ENCODE results near the gene VSX2.

VSX2 gene

DNA sequence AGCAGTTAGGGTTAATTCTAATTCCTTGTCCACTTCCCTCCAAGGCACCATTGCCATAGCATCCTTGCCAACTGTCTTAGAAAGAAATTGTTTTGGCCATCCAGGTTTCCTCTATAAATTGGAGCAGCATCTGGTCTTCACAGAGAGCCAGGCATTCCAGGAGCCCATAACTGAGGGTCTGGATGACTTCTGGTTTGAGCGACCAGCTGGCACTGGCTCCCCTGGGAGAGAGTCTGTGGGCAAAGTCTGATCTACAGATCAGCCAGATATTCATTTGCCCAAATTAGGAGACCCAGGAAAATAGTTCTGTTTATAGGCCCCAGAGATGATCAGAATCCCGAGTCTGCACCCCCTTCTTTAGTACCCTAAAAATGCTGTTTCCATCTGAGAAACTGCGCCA, 16.0 kb downstream of the VSX2 start:
- Histone ChIP-seq H3K9ac (ENCODE audit: low read length) (no peak overlapping the region), H3K27ac (ENCODE audit: low read depth, low read length) (no peak overlapping the region), H3K36me3 (ENCODE audit: control insufficient read depth, insufficient read depth, low read length) (no peaks in the 10 kb centered on the region), H3K4me3 (ENCODE audit: low read length) (no peak overlapping the region), H3K27me3 (ENCODE audit: control insufficient read depth, insufficient read depth, low read length) (peaks cover 9% of the 10 kb centered on the region), H3K4me1 (ENCODE audit: control insufficient read depth, insufficient read depth, low read length) (no peaks in the 10 kb centered on the region)

DNA sequence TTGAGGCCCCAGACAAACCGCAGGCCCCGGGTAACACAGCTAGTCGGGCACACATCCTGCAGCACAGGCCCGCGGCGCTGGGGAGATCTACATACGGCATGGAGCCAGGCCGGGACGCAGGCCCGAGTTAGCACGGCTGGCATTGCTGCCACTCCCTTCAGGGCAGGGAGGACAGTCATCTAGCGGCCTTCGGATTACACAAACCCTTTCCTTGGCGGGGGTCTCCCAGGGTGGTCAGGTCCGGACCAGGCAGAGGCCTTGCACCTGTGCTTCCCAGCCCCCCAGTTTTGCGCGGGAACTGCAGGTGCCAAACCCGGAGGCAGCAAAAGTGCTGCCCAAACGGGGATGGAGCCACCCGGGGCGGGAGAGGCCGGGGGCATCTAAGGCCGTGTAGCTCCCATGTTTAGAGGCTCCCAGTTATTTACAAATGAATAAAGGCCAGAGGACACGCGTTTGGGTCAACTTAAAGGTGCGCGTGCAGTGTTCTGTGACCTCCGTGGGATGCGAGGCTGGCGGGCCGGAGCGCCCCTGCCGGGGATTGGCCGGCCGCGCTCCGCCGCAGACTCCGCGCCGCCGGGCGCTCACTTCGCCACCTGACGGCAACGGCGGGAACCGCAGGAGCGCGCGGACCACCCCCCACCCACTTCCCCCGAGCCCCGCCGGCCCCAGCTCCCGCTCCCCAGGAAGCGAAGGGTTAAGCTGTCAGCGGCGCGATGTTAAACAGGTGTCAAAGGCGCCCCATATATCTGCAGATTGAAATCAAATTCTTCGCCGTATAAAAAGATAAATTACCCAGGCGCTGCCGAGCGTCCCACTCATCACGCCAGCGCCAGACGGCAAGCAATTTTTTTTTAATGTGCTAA, 18.1 kb downstream of the VSX2 start:
- Histone ChIP-seq H3K36me3 (ENCODE audit: control insufficient read depth, insufficient read depth, low read length) (no peaks in the 10 kb centered on the region), H3K4me3 (ENCODE audit: low read length) (peak overlapping the region; percentile 65), H3K4me1 (ENCODE audit: control insufficient read depth, insufficient read depth, low read length) (no peaks in the 10 kb centered on the region), H3K27me3 (ENCODE audit: control insufficient read depth, insufficient read depth, low read length) (peaks cover 5% of the 10 kb centered on the region), H3K27ac (ENCODE audit: low read depth, low read length) (no peak overlapping the region), H3K9ac (ENCODE audit: low read length) (no peak overlapping the region)

DNA sequence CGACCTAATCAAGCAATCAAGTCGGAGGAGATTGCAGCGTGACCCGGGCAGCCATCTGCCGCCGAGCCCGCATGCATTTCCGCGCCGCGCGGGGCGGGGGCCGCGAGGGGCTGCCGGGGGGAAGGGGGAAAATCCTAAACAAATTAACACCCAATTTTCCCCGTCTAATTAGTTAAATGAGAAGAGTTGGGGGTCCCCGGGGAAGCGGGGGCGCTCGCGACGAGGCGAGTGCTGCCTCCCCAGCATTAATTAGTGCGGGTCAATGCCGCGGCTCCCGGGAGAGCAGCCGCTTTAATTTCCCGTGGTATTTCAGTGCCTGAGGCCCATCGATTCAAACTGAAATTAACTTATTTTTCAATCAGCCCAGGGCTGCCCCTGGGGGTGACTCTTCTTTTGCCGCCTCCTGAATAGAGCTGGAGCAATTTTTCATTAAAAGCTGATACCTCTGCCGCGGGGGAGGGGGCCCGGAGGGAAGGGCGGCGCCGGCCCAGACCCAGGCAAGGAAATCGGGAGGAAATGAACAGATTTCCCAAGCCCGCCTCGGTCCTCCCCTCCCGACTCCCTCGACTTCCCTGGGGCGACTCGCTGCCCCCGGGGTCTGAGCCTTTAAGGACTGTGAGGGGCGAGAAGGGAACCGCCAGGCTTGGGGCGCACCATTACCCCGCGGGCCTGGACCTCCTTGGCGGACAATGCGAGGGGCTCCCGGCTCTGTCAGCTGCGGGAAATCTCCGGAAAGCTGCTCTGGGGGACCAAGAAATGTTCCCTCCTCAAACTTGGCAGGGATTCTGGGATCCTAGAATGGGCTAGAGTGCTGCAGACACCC, 18.9 kb downstream of the VSX2 start:
- Histone ChIP-seq H3K4me3 (ENCODE audit: low read length) (peak overlapping the region; percentile 65), H3K27ac (ENCODE audit: low read depth, low read length) (no peak overlapping the region), H3K36me3 (ENCODE audit: control insufficient read depth, insufficient read depth, low read length) (no peaks in the 10 kb centered on the region), H3K9ac (ENCODE audit: low read length) (no peak overlapping the region), H3K27me3 (ENCODE audit: control insufficient read depth, insufficient read depth, low read length) (peaks cover 5% of the 10 kb centered on the region), H3K4me1 (ENCODE audit: control insufficient read depth, insufficient read depth, low read length) (no peaks in the 10 kb centered on the region)

DNA sequence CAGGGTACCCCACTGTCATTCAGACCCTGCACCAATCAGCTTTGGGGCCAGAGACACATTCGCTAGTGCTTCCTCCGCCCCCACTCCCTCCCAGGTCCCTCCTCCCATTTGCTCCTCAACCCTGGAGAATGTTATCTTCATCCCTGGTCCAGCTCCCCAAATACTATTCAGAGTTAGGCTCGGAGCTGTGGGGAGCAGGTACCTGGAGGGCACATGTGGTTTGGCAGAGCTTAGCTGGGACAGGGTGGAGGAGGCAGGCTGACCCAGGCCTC, 19.5 kb downstream of the VSX2 start:
- peaks cover 5% of the 10 kb centered on the region for H3K27me3 ChIP-seq (ENCODE audit: control insufficient read depth, insufficient read depth, low read length)
- H3K27ac ChIP-seq (ENCODE audit: low read depth, low read length) = no peak overlapping the region
- H3K4me3 ChIP-seq (ENCODE audit: low read length) = no peak overlapping the region
- H3K4me1 ChIP-seq (ENCODE audit: control insufficient read depth, insufficient read depth, low read length) = no peaks in the 10 kb centered on the region
- no peak overlapping the region for H3K9ac ChIP-seq (ENCODE audit: low read length)
- no peaks in the 10 kb centered on the region for H3K36me3 ChIP-seq (ENCODE audit: control insufficient read depth, insufficient read depth, low read length)

- H3K4me1 ChIP-seq (ENCODE audit: control insufficient read depth, insufficient read depth, low read length) = no peaks in the 10 kb centered on the region
- no peak overlapping the region for H3K27ac ChIP-seq (ENCODE audit: low read depth, low read length)
- no peaks in the 10 kb centered on the region for H3K36me3 ChIP-seq (ENCODE audit: control insufficient read depth, insufficient read depth, low read length)
- H3K27me3 ChIP-seq (ENCODE audit: control insufficient read depth, insufficient read depth, low read length) = peaks cover 5% of the 10 kb centered on the region
- no peak overlapping the region for H3K9ac ChIP-seq (ENCODE audit: low read length)
- no peak overlapping the region for H3K4me3 ChIP-seq (ENCODE audit: low read length)
Observed at GRCh38 chr14:74259513-74259912, 20.3 kb downstream of the VSX2 start.

GRCh38 chr14:74260525-74261233, 21.4 kb downstream of the VSX2 start:
- Histone ChIP-seq H3K36me3 (ENCODE audit: control insufficient read depth, insufficient read depth, low read length) (no peaks in the 10 kb centered on the region), H3K27ac (ENCODE audit: low read depth, low read length) (no peak overlapping the region), H3K9ac (ENCODE audit: low read length) (no peak overlapping the region), H3K27me3 (ENCODE audit: control insufficient read depth, insufficient read depth, low read length) (peaks cover 5% of the 10 kb centered on the region), H3K4me1 (ENCODE audit: control insufficient read depth, insufficient read depth, low read length) (no peaks in the 10 kb centered on the region), H3K4me3 (ENCODE audit: low read length) (no peak overlapping the region)

- Histone ChIP-seq H3K27me3 (ENCODE audit: control insufficient read depth, insufficient read depth, low read length) (peaks cover 5% of the 10 kb centered on the region), H3K9ac (ENCODE audit: low read length) (no peak overlapping the region), H3K27ac (ENCODE audit: low read depth, low read length) (no peak overlapping the region), H3K4me1 (ENCODE audit: control insufficient read depth, insufficient read depth, low read length) (no peaks in the 10 kb centered on the region), H3K4me3 (ENCODE audit: low read length) (no peak overlapping the region), H3K36me3 (ENCODE audit: control insufficient read depth, insufficient read depth, low read length) (no peaks in the 10 kb centered on the region)
Observed at GRCh38 chr14:74261288-74261687, 22.0 kb downstream of the VSX2 start.

GRCh38 chr14:74262076-74262475, 22.8 kb downstream of the VSX2 start:
- Histone ChIP-seq H3K4me3 (ENCODE audit: low read length) (no peak overlapping the region), H3K4me1 (ENCODE audit: control insufficient read depth, insufficient read depth, low read length) (no peaks in the 10 kb centered on the region), H3K27me3 (ENCODE audit: control insufficient read depth, insufficient read depth, low read length) (peaks cover 5% of the 10 kb centered on the region), H3K36me3 (ENCODE audit: control insufficient read depth, insufficient read depth, low read length) (no peaks in the 10 kb centered on the region), H3K27ac (ENCODE audit: low read depth, low read length) (no peak overlapping the region), H3K9ac (ENCODE audit: low read length) (no peak overlapping the region)

DNA sequence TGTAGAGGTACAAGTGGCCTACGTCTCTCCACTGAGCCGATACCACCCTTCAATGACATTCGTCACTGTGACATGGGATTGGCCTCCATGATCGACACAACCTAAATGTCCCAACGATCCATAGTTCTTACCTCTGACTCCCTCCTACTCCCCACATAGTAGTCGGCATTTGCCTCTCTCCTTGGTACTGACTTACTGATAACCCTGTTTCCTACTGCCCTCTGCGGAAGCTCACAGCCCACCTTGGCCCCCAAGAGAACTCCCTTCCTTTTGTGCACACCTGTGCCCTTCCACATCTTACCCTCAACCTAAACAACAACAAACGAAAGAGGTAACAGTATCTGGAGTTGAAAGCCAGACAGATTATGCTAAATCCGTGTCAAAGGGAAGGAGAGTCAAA, 23.9 kb downstream of the VSX2 start:
- Histone ChIP-seq H3K4me1 (ENCODE audit: control insufficient read depth, insufficient read depth, low read length) (no peaks in the 10 kb centered on the region), H3K36me3 (ENCODE audit: control insufficient read depth, insufficient read depth, low read length) (no peaks in the 10 kb centered on the region), H3K9ac (ENCODE audit: low read length) (no peak overlapping the region), H3K4me3 (ENCODE audit: low read length) (no peak overlapping the region), H3K27me3 (ENCODE audit: control insufficient read depth, insufficient read depth, low read length) (peaks cover 5% of the 10 kb centered on the region), H3K27ac (ENCODE audit: low read depth, low read length) (no peak overlapping the region)

DNA sequence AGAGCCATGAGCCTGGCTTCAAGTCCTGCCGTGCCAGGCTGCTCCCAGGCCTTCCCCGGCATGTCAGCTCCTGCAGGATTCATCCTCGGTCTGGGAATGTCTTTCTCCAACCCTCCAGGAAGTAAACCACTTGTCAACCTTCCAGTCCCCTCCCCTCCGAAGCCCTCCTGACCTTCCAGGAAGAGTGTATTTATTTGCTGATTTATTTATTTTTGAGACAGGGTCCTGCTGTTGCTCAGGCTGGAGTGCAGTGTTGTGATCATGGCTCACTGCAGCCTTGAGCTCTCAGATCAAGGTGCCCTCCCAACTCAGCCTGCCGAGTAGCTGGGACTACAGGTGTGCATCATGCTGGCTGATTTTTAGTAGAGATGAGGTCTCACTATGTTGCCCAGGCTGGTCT, 24.7 kb downstream of the VSX2 start:
- H3K4me3 ChIP-seq (ENCODE audit: low read length) = no peak overlapping the region
- H3K36me3 ChIP-seq (ENCODE audit: control insufficient read depth, insufficient read depth, low read length) = no peaks in the 10 kb centered on the region
- H3K27me3 ChIP-seq (ENCODE audit: control insufficient read depth, insufficient read depth, low read length) = peaks cover 2% of the 10 kb centered on the region
- no peaks in the 10 kb centered on the region for H3K4me1 ChIP-seq (ENCODE audit: control insufficient read depth, insufficient read depth, low read length)
- no peak overlapping the region for H3K27ac ChIP-seq (ENCODE audit: low read depth, low read length)
- no peak overlapping the region for H3K9ac ChIP-seq (ENCODE audit: low read length)

DNA sequence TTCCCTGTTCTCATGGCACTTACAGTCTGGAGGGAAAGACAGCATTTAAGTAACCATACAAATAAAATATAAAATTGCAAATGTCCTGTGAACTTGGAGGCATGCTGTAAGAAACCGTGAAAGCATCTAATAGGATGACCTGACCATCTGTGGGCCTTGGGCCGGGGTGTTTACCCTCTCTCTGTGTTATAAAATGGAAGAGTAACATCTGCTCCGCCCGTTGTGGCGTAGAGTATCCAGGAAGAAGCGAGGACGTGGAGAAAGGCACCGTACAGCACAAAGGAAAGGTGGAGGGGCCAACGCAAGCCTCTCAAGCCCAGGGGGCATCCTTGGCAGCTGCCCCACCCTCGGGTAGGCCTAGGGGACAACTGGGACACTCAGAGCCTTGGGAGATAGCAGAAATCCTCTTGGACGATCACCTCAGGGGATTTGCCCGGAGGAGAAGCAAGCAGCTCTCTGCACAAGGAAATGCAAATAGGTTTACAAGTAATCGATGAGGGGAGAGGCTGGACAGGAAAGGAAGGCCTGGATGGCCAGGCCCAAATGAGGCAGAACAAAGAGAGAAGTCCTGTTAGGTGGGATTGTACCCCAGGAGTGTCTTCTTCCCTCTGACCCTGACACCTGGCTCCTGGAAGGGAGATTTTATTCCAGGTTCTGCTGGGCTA, 26.2 kb downstream of the VSX2 start:
- Histone ChIP-seq H3K9ac (ENCODE audit: low read length) (no peak overlapping the region), H3K27ac (ENCODE audit: low read depth, low read length) (no peak overlapping the region), H3K4me1 (ENCODE audit: control insufficient read depth, insufficient read depth, low read length) (no peaks in the 10 kb centered on the region), H3K27me3 (ENCODE audit: control insufficient read depth, insufficient read depth, low read length) (no peaks in the 10 kb centered on the region), H3K4me3 (ENCODE audit: low read length) (no peak overlapping the region), H3K36me3 (ENCODE audit: control insufficient read depth, insufficient read depth, low read length) (no peaks in the 10 kb centered on the region)

DNA sequence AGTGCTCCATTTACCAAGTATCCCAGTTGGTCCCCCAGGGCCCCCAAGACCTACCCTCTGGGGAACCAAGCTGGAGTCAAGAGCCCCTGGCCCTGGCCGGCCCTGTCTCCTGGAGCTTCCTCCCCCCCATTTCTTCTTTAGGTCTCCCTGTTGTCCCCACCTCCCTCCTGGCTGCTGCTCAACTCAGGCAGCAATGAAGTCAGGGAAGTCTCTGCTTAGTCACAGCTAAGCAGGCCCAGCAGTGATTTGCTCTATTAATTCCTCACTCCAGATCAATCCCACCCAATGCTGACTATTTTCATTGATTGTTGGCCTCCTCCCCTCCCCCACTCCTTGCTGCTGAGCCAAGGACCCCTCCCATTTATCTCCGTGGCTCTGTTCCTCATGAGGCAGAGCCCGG, 28.3 kb downstream of the VSX2 start:
- no peaks in the 10 kb centered on the region for H3K4me1 ChIP-seq (ENCODE audit: control insufficient read depth, insufficient read depth, low read length)
- no peaks in the 10 kb centered on the region for H3K36me3 ChIP-seq (ENCODE audit: control insufficient read depth, insufficient read depth, low read length)
- H3K27me3 ChIP-seq (ENCODE audit: control insufficient read depth, insufficient read depth, low read length) = no peaks in the 10 kb centered on the region
- H3K9ac ChIP-seq (ENCODE audit: low read length) = no peak overlapping the region
- H3K27ac ChIP-seq (ENCODE audit: low read depth, low read length) = no peak overlapping the region
- H3K4me3 ChIP-seq (ENCODE audit: low read length) = no peak overlapping the region

Measured in rectal smooth muscle tissue (tissue), 1 donor.